Effector CD8-positive, alpha-beta T cell (primary cell): ENCODE data around the gene FAHD2A.
"Not testable (repeated sequence)": the region's sequence is repeated elsewhere in the genome, so short reads cannot be mapped to it uniquely, and the experiment has no call there.

Experiments used
- DNase-seq: peaks from one replicate; lab custom pipeline; 2025; lab: John Stamatoyannopoulos, UW
- total RNA-seq, 4 experiments: gene quantifications; one replicate each; lab custom pipeline; 2026; lab: John Stamatoyannopoulos, UW

Gene FAHD2A
- 14.7 to 20.7 (median 15.8) reads per million in 4 experiments for total RNA-seq

GRCh38 chr2:95402370-95403203 is at the start of gene FAHD2A:
Gene FAHD2A, plus strand, starts transcription at chr2:95402708. Its CDS starts 2,851 bp downstream, at chr2:95405559.
- DNase-seq = peak; percentile 86

- no peak for DNase-seq
These were observed 49.4 kb upstream of the FAHD2A start for GRCh38 chr2:95353055-95353575.

GRCh38 chr2:95353613-95354468 is 48.7 kb upstream of the FAHD2A start:
- no peak for DNase-seq

GRCh38 chr2:95354469-95354901 is 48.0 kb upstream of the FAHD2A start:
- DNase-seq = no peak

- DNase-seq = no peak
These were observed 47.6 kb upstream of the FAHD2A start for GRCh38 chr2:95354925-95355324.

- DNase-seq = not testable (repeated sequence)
These were observed 47.0 kb upstream of the FAHD2A start for GRCh38 chr2:95355486-95355885.

- DNase-seq = no peak
These were observed 45.4 kb upstream of the FAHD2A start for GRCh38 chr2:95356821-95357700.

- no peak for DNase-seq
These were observed 44.7 kb upstream of the FAHD2A start for GRCh38 chr2:95357717-95358280.

GRCh38 chr2:95359031-95359430 is 43.5 kb upstream of the FAHD2A start:
- DNase-seq = no peak

GRCh38 chr2:95359501-95359930 is 43.0 kb upstream of the FAHD2A start:
- no peak for DNase-seq

GRCh38 chr2:95361216-95361980 is 41.1 kb upstream of the FAHD2A start:
- DNase-seq = no peak

- no peak for DNase-seq
These were observed 40.0 kb upstream of the FAHD2A start for GRCh38 chr2:95362486-95362885.

GRCh38 chr2:95366514-95366913 is 36.0 kb upstream of the FAHD2A start:
- no peak for DNase-seq

- no peak for DNase-seq
These were observed 30.2 kb upstream of the FAHD2A start for GRCh38 chr2:95372216-95372829.

- DNase-seq = no peak
These were observed 29.7 kb upstream of the FAHD2A start for GRCh38 chr2:95372845-95373244.

- DNase-seq = no peak
These were observed 28.5 kb upstream of the FAHD2A start for GRCh38 chr2:95374029-95374428.

- DNase-seq = no peak
These were observed 28.0 kb upstream of the FAHD2A start for GRCh38 chr2:95374451-95374920.

GRCh38 chr2:95374921-95375471 is 27.5 kb upstream of the FAHD2A start:
- no peak for DNase-seq

GRCh38 chr2:95375532-95376150 is 26.9 kb upstream of the FAHD2A start:
- no peak for DNase-seq
